H9 (cell line): ENCODE results near the gene FBXL5. TPM values are rescaled to one million over a fixed set of nuclear protein-coding genes. Genes with fewer than 3 reads are reported as not detected.

ENCODE experiments used
- DNase-seq: peaks from one replicate; pipeline ENCODE4 v3.0.0-alpha.2; 2017
- H2AFZ ChIP-seq: one replicate; pipeline ENCODE4 v1.6.1; 2013; ENCODE audit warnings: mild to moderate bottlenecking, low read length, control low read depth, moderate library complexity
- H2AK5ac ChIP-seq: 2 replicates; pipeline ENCODE4 v1.6.1; 2013; ENCODE audit warnings: low read length, control low read depth, mixed read lengths; ENCODE audit not compliant: insufficient read length
- H2BK120ac ChIP-seq: one replicate; pipeline ENCODE4 v1.6.1; 2013; ENCODE audit warnings: low read depth, mild to moderate bottlenecking, low read length, control low read depth, inconsistent platforms; ENCODE audit not compliant: poor library complexity, severe bottlenecking
- H2BK12ac ChIP-seq: 2 replicates; pipeline ENCODE4 v1.6.1; 2013; ENCODE audit warnings: low read length, control low read depth, mixed read lengths, low read depth; ENCODE audit not compliant: insufficient read length
- H2BK15ac ChIP-seq: 2 replicates; pipeline ENCODE4 v1.6.1; 2013; ENCODE audit warnings: low read depth, low read length, control low read depth
- H2BK20ac ChIP-seq: one replicate; pipeline ENCODE4 v1.6.1; 2013; ENCODE audit warnings: low read depth, mild to moderate bottlenecking, low read length, control low read depth, inconsistent platforms; ENCODE audit not compliant: poor library complexity, severe bottlenecking
- H2BK5ac ChIP-seq: 2 replicates; pipeline ENCODE4 v1.6.1; 2013; ENCODE audit warnings: low read length, control low read depth, mixed read lengths; ENCODE audit not compliant: insufficient read length
- H3K14ac ChIP-seq: 2 replicates; pipeline ENCODE4 v1.6.1; 2013; ENCODE audit warnings: low read length, control low read depth; ENCODE audit not compliant: insufficient read depth
- H3K18ac ChIP-seq: 2 replicates; pipeline ENCODE4 v1.6.1; 2013; ENCODE audit warnings: low read depth, mild to moderate bottlenecking, mixed read lengths, low read length, control low read depth; ENCODE audit not compliant: insufficient read length
- H3K23ac ChIP-seq: 2 replicates; pipeline ENCODE4 v1.6.1; 2013; ENCODE audit warnings: low read length, control low read depth, mixed read lengths, low read depth; ENCODE audit not compliant: insufficient read length
- H3K23me2 ChIP-seq: 2 replicates; pipeline ENCODE4 v1.6.1; 2013; ENCODE audit warnings: low read depth, mild to moderate bottlenecking, mixed read lengths, low read length, control low read depth; ENCODE audit not compliant: insufficient read length, poor library complexity, severe bottlenecking
- H3K27ac ChIP-seq: 2 replicates; pipeline ENCODE4 v1.5.1; 2013; ENCODE audit warnings: low read length, control low read depth, mixed read lengths, low read depth; ENCODE audit not compliant: insufficient read length
- H3K27me3 ChIP-seq: 2 replicates; pipeline ENCODE4 v1.6.1; 2013; ENCODE audit warnings: low read length, control low read depth, inconsistent platforms; ENCODE audit not compliant: insufficient read depth
- H3K4ac ChIP-seq: 2 replicates; pipeline ENCODE4 v1.6.1; 2013; ENCODE audit warnings: low read depth, mild to moderate bottlenecking, control low read depth, inconsistent platforms, low read length, moderate library complexity
- H3K4me1 ChIP-seq: 2 replicates; pipeline ENCODE4 v1.6.1; 2013; ENCODE audit warnings: low read length, control low read depth, inconsistent platforms; ENCODE audit not compliant: insufficient read depth
- H3K4me2 ChIP-seq: 2 replicates; pipeline ENCODE4 v1.6.1; 2013; ENCODE audit warnings: low read length, control low read depth, mixed read lengths; ENCODE audit not compliant: insufficient read length, insufficient read depth
- H3K56ac ChIP-seq: 2 replicates; pipeline ENCODE4 v1.6.1; 2013; ENCODE audit warnings: low read depth, mild to moderate bottlenecking, mixed read lengths, low read length, control low read depth; ENCODE audit not compliant: insufficient read length
- H3K79me1 ChIP-seq: 2 replicates; pipeline ENCODE4 v1.6.1; 2013; ENCODE audit warnings: low read depth, mild to moderate bottlenecking, moderate library complexity, low read length, control low read depth, inconsistent platforms; ENCODE audit not compliant: insufficient read depth, poor library complexity, severe bottlenecking
- H3K79me2 ChIP-seq: 2 replicates; pipeline ENCODE4 v1.6.1; 2013; ENCODE audit warnings: low read length, control low read depth, inconsistent platforms; ENCODE audit not compliant: insufficient read depth
- H3K9ac ChIP-seq: 2 replicates; pipeline ENCODE4 v1.6.1; 2013; ENCODE audit warnings: low read length, control low read depth, mixed read lengths; ENCODE audit not compliant: insufficient read length; ENCODE audit errors: extremely low read depth
- H3K9me3 ChIP-seq: one replicate; pipeline ENCODE4 v1.6.1; 2013; ENCODE audit warnings: low read depth, low read length, inconsistent platforms; ENCODE audit not compliant: control insufficient read depth
- H3T11ph ChIP-seq: one replicate; pipeline ENCODE4 v1.6.1; 2013; ENCODE audit warnings: mild to moderate bottlenecking, low read length, control low read depth, inconsistent platforms
- H4K20me1 ChIP-seq: one replicate; pipeline ENCODE4 v1.6.1; 2013; ENCODE audit not compliant: control insufficient read depth, insufficient read length, insufficient read depth
- H4K5ac ChIP-seq: 2 replicates; pipeline ENCODE4 v1.6.1; 2013; ENCODE audit warnings: low read depth, mild to moderate bottlenecking, mixed read lengths, low read length, control low read depth; ENCODE audit not compliant: insufficient read length
- H4K8ac ChIP-seq: replicated peaks from 2 replicates; pipeline ENCODE4 v1.6.1; 2013; ENCODE audit warnings: low read length, control low read depth, mixed read lengths, low read depth; ENCODE audit not compliant: insufficient read length
- H4K91ac ChIP-seq: 2 replicates; pipeline ENCODE4 v1.6.1; 2013; ENCODE audit warnings: low read depth, mild to moderate bottlenecking, moderate library complexity, mixed read lengths, low read length, control low read depth; ENCODE audit not compliant: insufficient read length
- H3K27ac Mint-ChIP-seq, 3 experiments: 2 replicates in 2 of 3; 3 replicates in 1 of 3; pipeline ENCODE4 v1.8.0; 2020 to 2021; ENCODE audit warnings: mixed read lengths in 3 of 3, mild to moderate bottlenecking in 1 of 3, moderate library complexity in 1 of 3
- H3K27me3 Mint-ChIP-seq: 2 replicates; pipeline ENCODE4 v1.8.0; 2021; ENCODE audit warnings: low read depth, mild to moderate bottlenecking, moderate library complexity, mixed read lengths
- H3K36me3 Mint-ChIP-seq, 3 experiments: 2 replicates in 2 of 3; 3 replicates in 1 of 3; pipeline ENCODE4 v1.8.0; 2020 to 2021; ENCODE audit warnings: low read depth in 3 of 3, mixed read lengths in 3 of 3; ENCODE audit not compliant: insufficient read depth in 1 of 3
- H3K4me1 Mint-ChIP-seq, 2 experiments: 2 replicates each; pipeline ENCODE4 v1.8.0; 2020; ENCODE audit warnings: mixed read lengths in 2 of 2
- H3K4me3 Mint-ChIP-seq, 2 experiments: 2 replicates in 1 of 2; 3 replicates in 1 of 2; pipeline ENCODE4 v1.8.0; 2020 to 2021; ENCODE audit warnings: mild to moderate bottlenecking in 2 of 2, mixed read lengths in 2 of 2, moderate library complexity in 1 of 2
- H3K9me3 Mint-ChIP-seq, 2 experiments: 2 replicates in 1 of 2; 3 replicates in 1 of 2; pipeline ENCODE4 v1.8.0; 2020; ENCODE audit warnings: mild to moderate bottlenecking in 2 of 2, mixed read lengths in 2 of 2, moderate library complexity in 1 of 2
- WGBS: extraction: QIAGEN DNeasy Blood & Tissue Kit; methylation state at CpG from one replicate; pipeline ENCODE4 v1.1.7; 2013; ENCODE audit warnings: missing lambda C conversion rate, low lambda C conversion rate, mixed read lengths; ENCODE audit not compliant: insufficient read length; ENCODE audit errors: extremely low coverage; 5-methylcytosine and 5-hydroxymethylcytosine counted together
- total RNA-seq: library from RNA; stranded (reverse); gene quantifications from 2 replicates; pipeline ENCODE4 v1.2.1, GENCODE V29; 2021
- TF ChIP-seq, protein P1 (sequence below): fragments of 200-600 bp; sonication (generic); conservative IDR thresholded peaks from 3 replicates; pipeline ENCODE4 v1.8.0; 2021; ENCODE audit warnings: antibody characterized with exemption, mild to moderate bottlenecking

FBXL5 gene
- total RNA-seq, 1 experiment from 2014 or later, result 57.6 TPM

DNA sequence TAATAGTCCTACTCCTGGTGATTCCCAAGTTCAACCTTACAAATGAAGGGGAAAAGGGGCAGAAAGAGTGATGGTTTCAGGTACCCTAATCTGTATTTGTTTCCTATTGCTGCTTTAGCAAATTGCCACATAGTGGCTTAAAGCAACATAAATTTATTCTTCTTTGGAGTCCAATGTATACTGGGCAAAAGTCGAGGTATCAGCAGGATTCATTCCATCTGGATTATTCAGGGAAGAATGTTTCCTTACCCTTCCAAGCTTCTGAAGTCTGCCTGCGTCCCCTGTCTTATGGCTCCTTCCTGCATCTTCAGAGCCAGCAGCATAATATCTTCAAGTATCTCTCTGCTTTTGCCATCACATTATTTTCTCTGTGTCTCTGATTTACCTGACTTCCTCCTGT lies 37.4 kb upstream of the FBXL5 start:
- Histone ChIP-seq H3K4me2 (no peak overlapping the region), H3K79me1 (no peaks in the 10 kb centered on the region), H2BK20ac (no peak overlapping the region), H3K23ac (no peak overlapping the region), H3K23me2 (no peaks in the 10 kb centered on the region), H4K91ac (no peak overlapping the region), H3K9ac (no peak overlapping the region), H3K56ac (no peak overlapping the region), H3K27me3 (no peaks in the 10 kb centered on the region), H2BK15ac (no peak overlapping the region), H3K9me3 (no peaks in the 10 kb centered on the region), H3K4ac (no peak overlapping the region), H3T11ph (no peak overlapping the region), H2BK5ac (no peak overlapping the region), H4K8ac (no peak overlapping the region), H2BK120ac (no peak overlapping the region), H4K20me1 (no peaks in the 10 kb centered on the region), H3K79me2 (no peaks in the 10 kb centered on the region), H2BK12ac (no peak overlapping the region), H2AK5ac (no peak overlapping the region), H2AFZ (no peak overlapping the region), H3K27ac (no peak overlapping the region), H3K4me1 (peaks cover 7% of the 10 kb centered on the region), H3K14ac (no peak overlapping the region), H4K5ac (no peak overlapping the region), H3K18ac (no peak overlapping the region)
- Mint-ChIP-seq H3K27ac (no peak overlapping the region), H3K4me1 (peaks cover 40 to 50% of the 10 kb centered on the region in 2 experiments), H3K27me3 (no peaks in the 10 kb centered on the region), H3K9me3 (peaks cover 5 to 7% of the 10 kb centered on the region in 2 experiments; a peak in 3 of 5 replicates), H3K4me3 (no peak overlapping the region), H3K36me3 (peaks cover 4 to 21% (median 12%) of the 10 kb centered on the region in 3 experiments; a peak in 5 of 7 replicates)
- no peak for DNase-seq
- TF ChIP-seq, protein P1, sequence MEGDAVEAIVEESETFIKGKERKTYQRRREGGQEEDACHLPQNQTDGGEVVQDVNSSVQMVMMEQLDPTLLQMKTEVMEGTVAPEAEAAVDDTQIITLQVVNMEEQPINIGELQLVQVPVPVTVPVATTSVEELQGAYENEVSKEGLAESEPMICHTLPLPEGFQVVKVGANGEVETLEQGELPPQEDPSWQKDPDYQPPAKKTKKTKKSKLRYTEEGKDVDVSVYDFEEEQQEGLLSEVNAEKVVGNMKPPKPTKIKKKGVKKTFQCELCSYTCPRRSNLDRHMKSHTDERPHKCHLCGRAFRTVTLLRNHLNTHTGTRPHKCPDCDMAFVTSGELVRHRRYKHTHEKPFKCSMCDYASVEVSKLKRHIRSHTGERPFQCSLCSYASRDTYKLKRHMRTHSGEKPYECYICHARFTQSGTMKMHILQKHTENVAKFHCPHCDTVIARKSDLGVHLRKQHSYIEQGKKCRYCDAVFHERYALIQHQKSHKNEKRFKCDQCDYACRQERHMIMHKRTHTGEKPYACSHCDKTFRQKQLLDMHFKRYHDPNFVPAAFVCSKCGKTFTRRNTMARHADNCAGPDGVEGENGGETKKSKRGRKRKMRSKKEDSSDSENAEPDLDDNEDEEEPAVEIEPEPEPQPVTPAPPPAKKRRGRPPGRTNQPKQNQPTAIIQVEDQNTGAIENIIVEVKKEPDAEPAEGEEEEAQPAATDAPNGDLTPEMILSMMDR, result no peak
- no CpG with 5 or more reads among the region's 2 CpGs for WGBS
